ENCODE data around the gene TSHZ2. TPM values are rescaled to one million over a fixed set of nuclear protein-coding genes. Genes with fewer than 3 reads are reported as not detected.

TSHZ2 gene
- total and polyA plus RNA-seq, 2 donors (not counting 1 experiment from before 2014, with no cell fraction given) = 1.00 to 5.7 TPM

DNA sequence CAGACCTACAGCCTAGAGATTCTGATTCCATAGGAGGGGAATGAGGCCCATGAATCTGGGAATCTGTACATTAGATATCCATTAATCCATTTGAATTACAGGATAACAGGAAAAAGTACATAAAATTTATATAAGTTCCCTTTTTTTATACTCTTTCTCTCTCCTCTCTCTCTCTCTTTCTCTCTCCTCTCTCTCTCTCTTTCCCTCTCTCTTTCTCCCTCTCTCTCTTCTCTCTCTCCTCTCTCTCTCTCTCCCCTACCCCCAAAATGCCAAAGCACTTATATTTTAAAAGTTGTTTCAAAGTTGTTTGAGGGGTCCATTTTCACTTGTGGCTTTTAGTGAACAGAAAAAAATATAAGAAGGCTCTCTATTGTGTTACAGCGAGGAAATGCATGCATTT is 15.1 kb downstream of the TSHZ2 start:
- TF ChIP-seq, protein P1, sequence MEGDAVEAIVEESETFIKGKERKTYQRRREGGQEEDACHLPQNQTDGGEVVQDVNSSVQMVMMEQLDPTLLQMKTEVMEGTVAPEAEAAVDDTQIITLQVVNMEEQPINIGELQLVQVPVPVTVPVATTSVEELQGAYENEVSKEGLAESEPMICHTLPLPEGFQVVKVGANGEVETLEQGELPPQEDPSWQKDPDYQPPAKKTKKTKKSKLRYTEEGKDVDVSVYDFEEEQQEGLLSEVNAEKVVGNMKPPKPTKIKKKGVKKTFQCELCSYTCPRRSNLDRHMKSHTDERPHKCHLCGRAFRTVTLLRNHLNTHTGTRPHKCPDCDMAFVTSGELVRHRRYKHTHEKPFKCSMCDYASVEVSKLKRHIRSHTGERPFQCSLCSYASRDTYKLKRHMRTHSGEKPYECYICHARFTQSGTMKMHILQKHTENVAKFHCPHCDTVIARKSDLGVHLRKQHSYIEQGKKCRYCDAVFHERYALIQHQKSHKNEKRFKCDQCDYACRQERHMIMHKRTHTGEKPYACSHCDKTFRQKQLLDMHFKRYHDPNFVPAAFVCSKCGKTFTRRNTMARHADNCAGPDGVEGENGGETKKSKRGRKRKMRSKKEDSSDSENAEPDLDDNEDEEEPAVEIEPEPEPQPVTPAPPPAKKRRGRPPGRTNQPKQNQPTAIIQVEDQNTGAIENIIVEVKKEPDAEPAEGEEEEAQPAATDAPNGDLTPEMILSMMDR (IDR thresholded peaks at IDR 0.05) = no peak
- Histone ChIP-seq H4K20me1 (ENCODE audit: control insufficient read depth, insufficient read depth, low read length, poor library complexity, severe bottlenecking) (no peaks in the 10 kb centered on the region), H3K4me1 (ENCODE audit: control insufficient read depth in 2 of 2, insufficient read depth in 2 of 2, low read length in 2 of 2) (no peaks in the 10 kb centered on the region), H3K4me2 (replicated peaks; ENCODE audit: low read depth, low read length, poor library complexity, severe bottlenecking) (no peak overlapping the region), H3K36me3 (replicated peaks in 1 of 2; ENCODE audit: control extremely low read depth in 1 of 2, control insufficient read depth in 1 of 2, extremely low read depth in 1 of 2, insufficient read depth in 2 of 2, low read length in 1 of 2) (no peaks in the 10 kb centered on the region), H2AFZ (ENCODE audit: insufficient read depth, low read depth, low read length, poor library complexity, severe bottlenecking) (no peak overlapping the region), H3K27ac (ENCODE audit: low read length in 2 of 2) (no peak overlapping the region), H3K4me3 (ENCODE audit: control extremely low read depth in 1 of 5, extremely low read depth in 1 of 5, insufficient read depth in 1 of 5, low read depth in 2 of 5, low read length in 4 of 5) (no peak overlapping the region), H3K79me2 (ENCODE audit: control insufficient read depth, insufficient read depth, low read length) (no peaks in the 10 kb centered on the region), H3K9ac (ENCODE audit: low read length) (no peak overlapping the region), H3K9me3 (ENCODE audit: control extremely low read depth in 1 of 3, control insufficient read depth in 2 of 3, insufficient read depth in 1 of 3, low read length in 2 of 3) (peaks cover 0 to 2% (median 0%) of the 10 kb centered on the region in 3 donors), H3K27me3 (replicated peaks in 1 of 4; ENCODE audit: control extremely low read depth in 1 of 4, control insufficient read depth in 3 of 4, insufficient read depth in 4 of 4, low read length in 3 of 4) (no peaks in the 10 kb centered on the region)
- H3K27me3 Mint-ChIP-seq = peaks cover 15% of the 10 kb centered on the region
- WGBS (ENCODE audit: insufficient coverage) = no CpG with 5 or more reads among the region's 1 CpG
- ChIA-PET CTCF (no interaction called here), POLR2A (interaction anchor here (0.6 kb wide), 1 partner anchor 12 kb away, joined by 3 read pairs; no protein-coding TSS in a partner anchor)
- H3K4me3 Mint-ChIP-seq = no peak overlapping the region
- H3K4me1 Mint-ChIP-seq = peaks cover 6% of the 10 kb centered on the region
- H3K27ac Mint-ChIP-seq = no peak overlapping the region
- no peaks in the 10 kb centered on the region for H3K9me3 Mint-ChIP-seq (ENCODE audit: insufficient read depth)
- no peak for ATAC-seq (ENCODE audit: low read depth)
- intact Hi-C loops (cut with micrococcal nuclease) = no loop called here
- no peak for DNase-seq

DNA sequence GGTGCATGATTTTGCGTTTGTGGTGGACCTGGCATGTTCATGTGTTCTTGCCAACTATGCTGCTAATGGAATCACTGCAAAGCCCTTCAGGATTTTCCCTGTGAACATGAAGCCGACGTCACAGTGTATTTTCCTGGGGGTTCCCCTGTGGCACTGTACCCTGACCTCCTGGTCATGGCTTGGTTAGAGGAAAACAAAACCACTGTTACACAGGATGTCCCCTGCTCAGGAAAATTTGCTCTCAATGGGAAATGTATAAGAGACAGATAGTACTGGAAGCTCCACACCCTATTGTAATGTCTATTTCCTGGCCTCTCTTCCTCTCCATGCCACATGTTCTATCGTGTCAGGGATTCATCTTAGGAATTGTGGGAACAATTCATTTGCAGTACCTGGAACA is 19.7 kb downstream of the TSHZ2 start:
- Histone ChIP-seq H3K9ac (ENCODE audit: low read length) (no peak overlapping the region), H3K79me2 (ENCODE audit: control insufficient read depth, insufficient read depth, low read length) (no peaks in the 10 kb centered on the region), H2AFZ (ENCODE audit: insufficient read depth, low read depth, low read length, poor library complexity, severe bottlenecking) (no peak overlapping the region), H3K27ac (ENCODE audit: low read length in 2 of 2) (no peak overlapping the region), H3K4me1 (ENCODE audit: control insufficient read depth in 2 of 2, insufficient read depth in 2 of 2, low read length in 2 of 2) (no peaks in the 10 kb centered on the region), H3K9me3 (ENCODE audit: control extremely low read depth in 1 of 3, control insufficient read depth in 2 of 3, insufficient read depth in 1 of 3, low read length in 2 of 3) (no peaks in the 10 kb centered on the region), H3K27me3 (replicated peaks in 1 of 4; ENCODE audit: control extremely low read depth in 1 of 4, control insufficient read depth in 3 of 4, insufficient read depth in 4 of 4, low read length in 3 of 4) (no peaks in the 10 kb centered on the region), H4K20me1 (ENCODE audit: control insufficient read depth, insufficient read depth, low read length, poor library complexity, severe bottlenecking) (no peaks in the 10 kb centered on the region), H3K36me3 (replicated peaks in 1 of 2; ENCODE audit: control extremely low read depth in 1 of 2, control insufficient read depth in 1 of 2, extremely low read depth in 1 of 2, insufficient read depth in 2 of 2, low read length in 1 of 2) (no peaks in the 10 kb centered on the region), H3K4me2 (replicated peaks; ENCODE audit: low read depth, low read length, poor library complexity, severe bottlenecking) (no peak overlapping the region), H3K4me3 (ENCODE audit: control extremely low read depth in 1 of 5, extremely low read depth in 1 of 5, insufficient read depth in 1 of 5, low read depth in 2 of 5, low read length in 4 of 5) (no peak overlapping the region)
- intact Hi-C loops (cut with micrococcal nuclease) = no loop called here
- Mint-ChIP-seq H3K9me3 (ENCODE audit: insufficient read depth) (no peaks in the 10 kb centered on the region), H3K4me1 (no peaks in the 10 kb centered on the region), H3K27me3 (peaks cover 8% of the 10 kb centered on the region), H3K4me3 (no peak overlapping the region), H3K27ac (no peak overlapping the region)
- POLR2A ChIA-PET = no interaction called here
- DNase-seq (no peak), ATAC-seq (ENCODE audit: low read depth) (no peak)
- CTCF ChIA-PET = no interaction called here
- WGBS (ENCODE audit: insufficient coverage) = 80% methylated on average over 3 of the region's 4 CpGs
- no peak for TF ChIP-seq EZH2 (IDR thresholded peaks at IDR 0.05; ENCODE audit: borderline replicate concordance, insufficient read depth, low read depth, low read length, poor library complexity, severe bottlenecking)
- TF ChIP-seq, protein P1 (IDR thresholded peaks at IDR 0.05) = no peak
